Ascending aorta (tissue), 2 donors: ENCODE data around the gene ARHGEF10L. TPM values are rescaled to one million over a fixed set of nuclear protein-coding genes. Genes with fewer than 3 reads are reported as not detected.

Source experiments
- DNase-seq, 2 donors: peaks; one replicate each; pipeline ENCODE4 v3.0.0-alpha.2; 2019; ENCODE audit warnings: low spot score in 2 of 2
- H3K27ac ChIP-seq, 2 donors: fragments of 200-600 bp; sonication (generic); one replicate each; pipeline ENCODE4 v1.5.1; 2016 to 2017; ENCODE audit warnings: mild to moderate bottlenecking in 1 of 2
- H3K27me3 ChIP-seq: fragments of 200-600 bp; sonication (generic); one replicate; pipeline ENCODE4 v1.5.1; 2017
- H3K36me3 ChIP-seq, 2 donors: fragments of 200-600 bp; sonication (generic); one replicate each; pipeline ENCODE4 v1.5.1; 2016
- H3K4me1 ChIP-seq, 2 donors: fragments of 200-600 bp; sonication (generic); one replicate each; pipeline ENCODE4 v1.5.1; 2016 to 2017; ENCODE audit warnings: mild to moderate bottlenecking in 1 of 2
- H3K4me3 ChIP-seq, 2 donors: fragments of 200-600 bp; sonication (generic); one replicate each; pipeline ENCODE4 v1.5.1; 2016 to 2017; ENCODE audit warnings: mild to moderate bottlenecking in 1 of 2
- H3K9me3 ChIP-seq, 2 donors: fragments of 200-600 bp; sonication (generic); one replicate each; pipeline ENCODE4 v1.5.1; 2016
- CTCF ChIP-seq, 3 experiments: fragments of 200-600 bp in 2 of 3; fragments of 450-650 bp in 1 of 3; sonication (generic) in 2 of 3; IDR thresholded peaks; one replicate each; pipeline ENCODE4 v1.5.1; 2016 to 2019; ENCODE audit warnings: antibody characterized with exemption in 3 of 3, mild to moderate bottlenecking in 1 of 3, moderate library complexity in 1 of 3
- intact Hi-C: fragments of 100-400 bp; cut with DNase I; formaldehyde crosslinking; loops from one replicate; pipeline ENCODE4 v1.15.1; 2023
- total RNA-seq: library from RNA; depleted of rRNA; stranded (reverse); fragments of >200 nt; gene quantifications from one replicate; pipeline ENCODE4 v1.1.0, GENCODE V29; 2016

The ARHGEF10L gene
- total RNA-seq, 1 donor from 2014 or later: 177 TPM

GRCh38 chr1:17736625-17737024 is 197.1 kb downstream of the ARHGEF10L start:
- H3K27me3 ChIP-seq: no peaks in the 10 kb centered on the region
- TF ChIP-seq CTCF (IDR thresholded peaks at IDR 0.05): no peak
- no peak for DNase-seq
- no peaks in the 10 kb centered on the region for H3K9me3 ChIP-seq
- H3K36me3 ChIP-seq: no peaks in the 10 kb centered on the region
- H3K4me1 ChIP-seq: no peaks in the 10 kb centered on the region
- intact Hi-C loops: no loop called here
- H3K4me3 ChIP-seq: no peak overlapping the region
- no peak overlapping the region for H3K27ac ChIP-seq

- Histone ChIP-seq H3K9me3 (no peaks in the 10 kb centered on the region), H3K4me3 (no peak overlapping the region), H3K4me1 (no peaks in the 10 kb centered on the region), H3K36me3 (no peaks in the 10 kb centered on the region), H3K27me3 (no peaks in the 10 kb centered on the region), H3K27ac (no peak overlapping the region)
- DNase-seq: no peak
- TF ChIP-seq CTCF (IDR thresholded peaks at IDR 0.05): no peak
- intact Hi-C loops: no loop called here
Observed at GRCh38 chr1:17739050-17739449, 199.6 kb downstream of the ARHGEF10L start.

- Histone ChIP-seq H3K9me3 (no peaks in the 10 kb centered on the region), H3K36me3 (no peaks in the 10 kb centered on the region), H3K4me3 (no peak overlapping the region), H3K27ac (no peak overlapping the region), H3K27me3 (no peaks in the 10 kb centered on the region), H3K4me1 (no peaks in the 10 kb centered on the region)
- TF ChIP-seq CTCF (IDR thresholded peaks at IDR 0.05): no peak
- intact Hi-C loops: no loop called here
- no peak for DNase-seq
Observed at GRCh38 chr1:17741052-17741451, 201.6 kb downstream of the ARHGEF10L start.

GRCh38 chr1:17742583-17742982 is 203.1 kb downstream of the ARHGEF10L start:
- no peaks in the 10 kb centered on the region for H3K4me1 ChIP-seq
- intact Hi-C loops: no loop called here
- no peak for TF ChIP-seq CTCF (IDR thresholded peaks at IDR 0.05)
- no peaks in the 10 kb centered on the region for H3K27me3 ChIP-seq
- H3K4me3 ChIP-seq: no peak overlapping the region
- no peaks in the 10 kb centered on the region for H3K36me3 ChIP-seq
- H3K9me3 ChIP-seq: no peaks in the 10 kb centered on the region
- H3K27ac ChIP-seq: no peak overlapping the region
- no peak for DNase-seq

- no peaks in the 10 kb centered on the region for H3K9me3 ChIP-seq
- H3K4me1 ChIP-seq: no peaks in the 10 kb centered on the region
- no peak for DNase-seq
Observed at GRCh38 chr1:17743008-17743647, 203.6 kb downstream of the ARHGEF10L start.

More at GRCh38 chr1:17743008-17743647, 203.6 kb downstream of the ARHGEF10L start:
- intact Hi-C loops: no loop called here
- H3K27me3 ChIP-seq: no peaks in the 10 kb centered on the region
- no peaks in the 10 kb centered on the region for H3K36me3 ChIP-seq
- H3K27ac ChIP-seq: no peak overlapping the region
- H3K4me3 ChIP-seq: no peak overlapping the region
- TF ChIP-seq CTCF (IDR thresholded peaks at IDR 0.05): no peak
